ENCODE measurements around the gene NKX3-2.

GRCh38 chr4:13521047-13521446, 23.3 kb downstream of the NKX3-2 start:
- TF ChIP-seq EZH2 (IDR thresholded peaks at IDR 0.05; ENCODE audit: insufficient read depth, poor library complexity, severe bottlenecking) (no peak), EZH2phosphoT487 (IDR thresholded peaks at IDR 0.05; ENCODE audit: insufficient read depth, low read depth) (no peak)
